Right lobe of liver (tissue), 4 donors: ENCODE data around the gene ZC3HAV1.

Source experiments
- CTCF ChIP-seq, 4 donors: fragments of 200-600 bp in 3 of 4; fragments of 450-650 bp in 1 of 4; IDR thresholded peaks; one replicate each; pipeline versions ENCODE4 v1.5.1 to v1.8.0; 2016 to 2022; ENCODE audit warnings: antibody characterized with exemption in 4 of 4, mild to moderate bottlenecking in 2 of 4
- POLR2A ChIP-seq: fragments of 450-650 bp; IDR thresholded peaks from one replicate; pipeline ENCODE4 v1.6.1; 2017; ENCODE audit warnings: antibody characterized with exemption, mild to moderate bottlenecking
- donor health status: DM: no; HTN: no; CAD: no.
- donor health status: DM: no; HTN: no; CAD: no.
- donor health status: DM: no; HTN: yes; CAD: no.

- no peak for TF ChIP-seq CTCF (IDR thresholded peaks at IDR 0.05)
- no peak for TF ChIP-seq POLR2A
These were observed 80.2 kb downstream of the ZC3HAV1 start for GRCh38 chr7:139029353-139029752.
